Right kidney (tissue), 1 donor: Measurements from ENCODE around the gene SOCS6.
"Not testable (repeated sequence)": the region's sequence is repeated elsewhere in the genome, so short reads cannot be mapped to it uniquely, and the experiment has no call there.

Experiments
- DNase-seq: peaks from one replicate; pipeline ENCODE4 v3.0.0-alpha.2; 2016

The SOCS6 gene

GRCh38 chr18:70358105-70358406, 69.2 kb downstream of the SOCS6 start:
- DNase-seq, result not testable (repeated sequence)

GRCh38 chr18:70359071-70359470, 70.2 kb downstream of the SOCS6 start:
- DNase-seq, result no peak

GRCh38 chr18:70362258-70362657, 73.4 kb downstream of the SOCS6 start:
- DNase-seq, result no peak

- DNase-seq, result no peak
Observed at GRCh38 chr18:70363861-70364260, 75.0 kb downstream of the SOCS6 start.

GRCh38 chr18:70365361-70365760, 76.5 kb downstream of the SOCS6 start:
- DNase-seq, result no peak

- no peak for DNase-seq
Observed at GRCh38 chr18:70366174-70366573, 77.3 kb downstream of the SOCS6 start.

- DNase-seq, result no peak
Observed at GRCh38 chr18:70366670-70367069, 77.8 kb downstream of the SOCS6 start.

GRCh38 chr18:70367344-70367743, 78.5 kb downstream of the SOCS6 start:
- not testable (repeated sequence) for DNase-seq

GRCh38 chr18:70368903-70369302, 80.1 kb downstream of the SOCS6 start:
- no peak for DNase-seq

GRCh38 chr18:70370762-70371733, 82.2 kb downstream of the SOCS6 start:
- no peak for DNase-seq

- DNase-seq, result no peak
Observed at GRCh38 chr18:70371908-70372307, 83.1 kb downstream of the SOCS6 start.

- DNase-seq, result no peak
Observed at GRCh38 chr18:70372450-70373041, 83.7 kb downstream of the SOCS6 start.

- no peak for DNase-seq
Observed at GRCh38 chr18:70373042-70373519, 84.2 kb downstream of the SOCS6 start.

- DNase-seq, result no peak
Observed at GRCh38 chr18:70374154-70374553, 85.3 kb downstream of the SOCS6 start.

- no peak for DNase-seq
Observed at GRCh38 chr18:70376137-70376913, 87.5 kb downstream of the SOCS6 start.

GRCh38 chr18:70376914-70377258, 88.0 kb downstream of the SOCS6 start:
- no peak for DNase-seq

- peak; percentile 31 for DNase-seq
Observed at GRCh38 chr18:70377317-70377799, 88.5 kb downstream of the SOCS6 start.

- DNase-seq, result no peak
Observed at GRCh38 chr18:70377857-70378701, 89.2 kb downstream of the SOCS6 start.
